ENCODE data around the gene GAB2.

Gene GAB2

DNA sequence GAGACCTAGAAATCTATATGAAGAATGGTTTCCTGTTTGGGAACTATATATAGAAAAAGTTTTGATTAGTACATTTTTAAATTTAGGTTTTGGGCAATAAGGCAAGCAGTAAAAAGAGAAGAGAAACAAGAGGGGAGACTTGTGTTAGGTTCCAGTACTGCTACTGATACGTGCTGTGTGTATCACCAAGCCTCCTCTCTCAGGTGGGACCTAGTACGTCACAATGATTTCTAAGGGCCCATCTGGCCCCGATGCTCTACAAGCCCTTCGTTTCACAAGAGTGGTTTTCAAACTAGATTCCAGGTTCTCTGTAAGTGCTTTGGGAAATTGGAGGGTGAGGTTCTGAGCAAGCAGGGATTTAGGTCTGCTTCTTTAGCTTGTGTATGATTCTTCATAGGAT lies 189.7 kb downstream of the GAB2 start:
- POLR2A ChIA-PET, result interaction anchor here (0.7 kb wide), 2 partner anchors 165 to 203 kb away, joined by 3 read pairs; no protein-coding TSS in a partner anchor
- no peaks in the 10 kb centered on the region for H3K4me1 ChIP-seq (ENCODE audit: control insufficient read depth, insufficient read depth, low read length)
- no peak overlapping the region for H3K27ac ChIP-seq (ENCODE audit: extremely low read depth, low read depth, low read length)
- TF ChIP-seq ZNF157 (tag by site-specific recombination; IDR thresholded peaks at IDR 0.05) (no peak), KLF16 (tag by site-specific recombination; IDR thresholded peaks at IDR 0.05) (no peak), ZFP41 (tag by site-specific recombination; IDR thresholded peaks at IDR 0.05; ENCODE audit: borderline replicate concordance) (no peak), ZSCAN30 (tag by site-specific recombination; IDR thresholded peaks at IDR 0.05) (no peak), ZNF843 (tag by site-specific recombination; IDR thresholded peaks at IDR 0.05) (no peak), ZNF707 (tag by site-specific recombination; IDR thresholded peaks at IDR 0.05) (no peak), ZNF529 (tag by site-specific recombination; IDR thresholded peaks at IDR 0.05; ENCODE audit: insufficient replicate concordance) (no peak), PRDM1 (tag by site-specific recombination; IDR thresholded peaks at IDR 0.05) (no peak), IKZF3 (tag by site-specific recombination; IDR thresholded peaks at IDR 0.05) (no peak), ZNF174 (tag by site-specific recombination; IDR thresholded peaks at IDR 0.05) (no peak), GLI4 (tag by site-specific recombination; IDR thresholded peaks at IDR 0.05) (no peak), ZNF132 (tag by site-specific recombination; IDR thresholded peaks at IDR 0.05; ENCODE audit: borderline replicate concordance) (no peak), KLF10 (tag by site-specific recombination; IDR thresholded peaks at IDR 0.05) (no peak)
- TF ChIP-seq, protein P1, sequence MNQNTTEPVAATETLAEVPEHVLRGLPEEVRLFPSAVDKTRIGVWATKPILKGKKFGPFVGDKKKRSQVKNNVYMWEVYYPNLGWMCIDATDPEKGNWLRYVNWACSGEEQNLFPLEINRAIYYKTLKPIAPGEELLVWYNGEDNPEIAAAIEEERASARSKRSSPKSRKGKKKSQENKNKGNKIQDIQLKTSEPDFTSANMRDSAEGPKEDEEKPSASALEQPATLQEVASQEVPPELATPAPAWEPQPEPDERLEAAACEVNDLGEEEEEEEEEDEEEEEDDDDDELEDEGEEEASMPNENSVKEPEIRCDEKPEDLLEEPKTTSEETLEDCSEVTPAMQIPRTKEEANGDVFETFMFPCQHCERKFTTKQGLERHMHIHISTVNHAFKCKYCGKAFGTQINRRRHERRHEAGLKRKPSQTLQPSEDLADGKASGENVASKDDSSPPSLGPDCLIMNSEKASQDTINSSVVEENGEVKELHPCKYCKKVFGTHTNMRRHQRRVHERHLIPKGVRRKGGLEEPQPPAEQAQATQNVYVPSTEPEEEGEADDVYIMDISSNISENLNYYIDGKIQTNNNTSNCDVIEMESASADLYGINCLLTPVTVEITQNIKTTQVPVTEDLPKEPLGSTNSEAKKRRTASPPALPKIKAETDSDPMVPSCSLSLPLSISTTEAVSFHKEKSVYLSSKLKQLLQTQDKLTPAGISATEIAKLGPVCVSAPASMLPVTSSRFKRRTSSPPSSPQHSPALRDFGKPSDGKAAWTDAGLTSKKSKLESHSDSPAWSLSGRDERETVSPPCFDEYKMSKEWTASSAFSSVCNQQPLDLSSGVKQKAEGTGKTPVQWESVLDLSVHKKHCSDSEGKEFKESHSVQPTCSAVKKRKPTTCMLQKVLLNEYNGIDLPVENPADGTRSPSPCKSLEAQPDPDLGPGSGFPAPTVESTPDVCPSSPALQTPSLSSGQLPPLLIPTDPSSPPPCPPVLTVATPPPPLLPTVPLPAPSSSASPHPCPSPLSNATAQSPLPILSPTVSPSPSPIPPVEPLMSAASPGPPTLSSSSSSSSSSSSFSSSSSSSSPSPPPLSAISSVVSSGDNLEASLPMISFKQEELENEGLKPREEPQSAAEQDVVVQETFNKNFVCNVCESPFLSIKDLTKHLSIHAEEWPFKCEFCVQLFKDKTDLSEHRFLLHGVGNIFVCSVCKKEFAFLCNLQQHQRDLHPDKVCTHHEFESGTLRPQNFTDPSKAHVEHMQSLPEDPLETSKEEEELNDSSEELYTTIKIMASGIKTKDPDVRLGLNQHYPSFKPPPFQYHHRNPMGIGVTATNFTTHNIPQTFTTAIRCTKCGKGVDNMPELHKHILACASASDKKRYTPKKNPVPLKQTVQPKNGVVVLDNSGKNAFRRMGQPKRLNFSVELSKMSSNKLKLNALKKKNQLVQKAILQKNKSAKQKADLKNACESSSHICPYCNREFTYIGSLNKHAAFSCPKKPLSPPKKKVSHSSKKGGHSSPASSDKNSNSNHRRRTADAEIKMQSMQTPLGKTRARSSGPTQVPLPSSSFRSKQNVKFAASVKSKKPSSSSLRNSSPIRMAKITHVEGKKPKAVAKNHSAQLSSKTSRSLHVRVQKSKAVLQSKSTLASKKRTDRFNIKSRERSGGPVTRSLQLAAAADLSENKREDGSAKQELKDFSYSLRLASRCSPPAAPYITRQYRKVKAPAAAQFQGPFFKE (tag by site-specific recombination; IDR thresholded peaks at IDR 0.05; ENCODE audit: borderline replicate concordance), result no peak
- TF ChIP-seq, protein P2, sequence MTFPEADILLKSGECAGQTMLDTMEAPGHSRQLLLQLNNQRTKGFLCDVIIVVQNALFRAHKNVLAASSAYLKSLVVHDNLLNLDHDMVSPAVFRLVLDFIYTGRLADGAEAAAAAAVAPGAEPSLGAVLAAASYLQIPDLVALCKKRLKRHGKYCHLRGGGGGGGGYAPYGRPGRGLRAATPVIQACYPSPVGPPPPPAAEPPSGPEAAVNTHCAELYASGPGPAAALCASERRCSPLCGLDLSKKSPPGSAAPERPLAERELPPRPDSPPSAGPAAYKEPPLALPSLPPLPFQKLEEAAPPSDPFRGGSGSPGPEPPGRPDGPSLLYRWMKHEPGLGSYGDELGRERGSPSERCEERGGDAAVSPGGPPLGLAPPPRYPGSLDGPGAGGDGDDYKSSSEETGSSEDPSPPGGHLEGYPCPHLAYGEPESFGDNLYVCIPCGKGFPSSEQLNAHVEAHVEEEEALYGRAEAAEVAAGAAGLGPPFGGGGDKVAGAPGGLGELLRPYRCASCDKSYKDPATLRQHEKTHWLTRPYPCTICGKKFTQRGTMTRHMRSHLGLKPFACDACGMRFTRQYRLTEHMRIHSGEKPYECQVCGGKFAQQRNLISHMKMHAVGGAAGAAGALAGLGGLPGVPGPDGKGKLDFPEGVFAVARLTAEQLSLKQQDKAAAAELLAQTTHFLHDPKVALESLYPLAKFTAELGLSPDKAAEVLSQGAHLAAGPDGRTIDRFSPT (tag by site-specific recombination; IDR thresholded peaks at IDR 0.05), result no peak
- TF ChIP-seq, protein P3, sequence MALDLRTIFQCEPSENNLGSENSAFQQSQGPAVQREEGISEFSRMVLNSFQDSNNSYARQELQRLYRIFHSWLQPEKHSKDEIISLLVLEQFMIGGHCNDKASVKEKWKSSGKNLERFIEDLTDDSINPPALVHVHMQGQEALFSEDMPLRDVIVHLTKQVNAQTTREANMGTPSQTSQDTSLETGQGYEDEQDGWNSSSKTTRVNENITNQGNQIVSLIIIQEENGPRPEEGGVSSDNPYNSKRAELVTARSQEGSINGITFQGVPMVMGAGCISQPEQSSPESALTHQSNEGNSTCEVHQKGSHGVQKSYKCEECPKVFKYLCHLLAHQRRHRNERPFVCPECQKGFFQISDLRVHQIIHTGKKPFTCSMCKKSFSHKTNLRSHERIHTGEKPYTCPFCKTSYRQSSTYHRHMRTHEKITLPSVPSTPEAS (tag by site-specific recombination; IDR thresholded peaks at IDR 0.05), result no peak
- H3K36me3 ChIP-seq (ENCODE audit: control insufficient read depth in 2 of 2, insufficient read depth in 1 of 2, low read length in 2 of 2), result peaks cover 0 to 18% of the 10 kb centered on the region in 2 experiments; a peak in 1 of 3 replicates
- H3K4me3 ChIP-seq (ENCODE audit: low read depth, low read length), result no peak overlapping the region
- CTCF ChIA-PET, result interaction anchor here (0.6 to 3.5 kb wide), 22 partner anchors 9 to 416 kb away, joined by 3 to 49 read pairs (median 5); partner anchors contain the start of gene NARS2
- no peaks in the 10 kb centered on the region for H3K9me3 ChIP-seq (ENCODE audit: control insufficient read depth, insufficient read depth, low read depth, low read length)
